WTC11 (cell line): ENCODE measurements around the gene OSM. TPM values are rescaled to one million over a fixed set of nuclear protein-coding genes. Genes with fewer than 3 reads are reported as not detected.

Experiments used
- ATAC-seq: fragments of 200-7000 bp; cut with Tn5 transposase; 2 replicates; pipeline ENCODE4 v1.10.0; 2021; ENCODE audit warnings: mild to moderate bottlenecking, moderate library complexity
- CTCF ChIA-PET: fragments of 300-600 bp; sonication (Branson Sonifier 250); formaldehyde crosslinking; loops from one replicate; lab custom pipeline; 2021; ENCODE audit warnings: antibody characterized with exemption; lab: Charles Lee
- POLR2A ChIA-PET: fragments of 350-600 bp; sonication (Branson Sonifier 250); formaldehyde crosslinking; loops from one replicate; lab custom pipeline; 2021; ENCODE audit warnings: antibody characterized with exemption; lab: Charles Lee
- DNase-seq: peaks from one replicate; pipeline ENCODE4 v3.0.0; 2021; ENCODE audit warnings: low spot score
- H3K27ac Mint-ChIP-seq: 2 replicates; pipeline ENCODE4 v1.8.0; 2021; ENCODE audit warnings: mixed read lengths
- H3K27me3 Mint-ChIP-seq: 2 replicates; pipeline ENCODE4 v1.8.0; 2021; ENCODE audit warnings: low read depth, mild to moderate bottlenecking, moderate library complexity, mixed read lengths
- H3K36me3 Mint-ChIP-seq: 2 replicates; pipeline ENCODE4 v1.8.0; 2021; ENCODE audit warnings: mixed read lengths
- H3K4me1 Mint-ChIP-seq: 2 replicates; pipeline ENCODE4 v1.8.0; 2022; ENCODE audit warnings: mixed read lengths
- H3K4me3 Mint-ChIP-seq: 2 replicates; pipeline ENCODE4 v1.8.0; 2021; ENCODE audit warnings: mild to moderate bottlenecking, moderate library complexity, mixed read lengths
- H3K9me3 Mint-ChIP-seq: 2 replicates; pipeline ENCODE4 v1.8.0; 2021; ENCODE audit warnings: mixed read lengths
- ELF4 ChIP-seq: sonication (generic); formaldehyde crosslinking; IDR thresholded peaks from 2 replicates; pipeline ENCODE4 v1.8.1; 2022; ENCODE audit warnings: low read depth, mild to moderate bottlenecking, moderate library complexity, missing genetic modification reagents
- EMX1 ChIP-seq: fragments of 250-450 bp; sonication (Bioruptor Pico); IDR thresholded peaks from 2 replicates; pipeline ENCODE4 v1.8.0; 2021; ENCODE audit warnings: mild to moderate bottlenecking
- FOXJ3 ChIP-seq: sonication (generic); formaldehyde crosslinking; IDR thresholded peaks from 2 replicates; pipeline ENCODE4 v1.9.0; 2021; ENCODE audit warnings: missing genetic modification reagents, mild to moderate bottlenecking, borderline replicate concordance
- FOXK1 ChIP-seq: sonication (generic); formaldehyde crosslinking; IDR thresholded peaks from 2 replicates; pipeline ENCODE4 v1.8.0; 2022; ENCODE audit warnings: mild to moderate bottlenecking, moderate library complexity, missing genetic modification reagents
- GRHL2 ChIP-seq: fragments of 250-450 bp; sonication (Bioruptor Pico); IDR thresholded peaks from 2 replicates; pipeline ENCODE4 v1.8.0; 2022; ENCODE audit warnings: mild to moderate bottlenecking, moderate library complexity; ENCODE audit not compliant: insufficient replicate concordance, severe bottlenecking
- GTF2I ChIP-seq: fragments of 250-450 bp; sonication (Bioruptor Pico); conservative IDR thresholded peaks from 2 replicates; pipeline ENCODE4 v1.4.0; 2021; ENCODE audit warnings: mild to moderate bottlenecking
- HMGA2 ChIP-seq: fragments of 250-450 bp; sonication (Bioruptor Pico); IDR thresholded peaks from 2 replicates; pipeline ENCODE4 v1.4.0; 2021; ENCODE audit warnings: mild to moderate bottlenecking, moderate library complexity
- MYBL2 ChIP-seq: sonication (generic); formaldehyde crosslinking; IDR thresholded peaks from 2 replicates; pipeline ENCODE4 v1.8.1; 2023; ENCODE audit warnings: mild to moderate bottlenecking, moderate library complexity, missing genetic modification reagents
- NFYB ChIP-seq: sonication (generic); formaldehyde crosslinking; conservative IDR thresholded peaks from 2 replicates; pipeline ENCODE4 v1.8.0; 2022; ENCODE audit warnings: low read depth, missing genetic modification reagents
- RORB ChIP-seq: fragments of 250-450 bp; sonication (Bioruptor Pico); IDR thresholded peaks from 2 replicates; pipeline ENCODE4 v1.9.0; 2021; ENCODE audit warnings: mild to moderate bottlenecking
- SMAD3 ChIP-seq: sonication (generic); formaldehyde crosslinking; IDR thresholded peaks from 2 replicates; pipeline ENCODE4 v1.8.0; 2022; ENCODE audit warnings: missing genetic modification reagents, mild to moderate bottlenecking, borderline replicate concordance
- SMAD4 ChIP-seq: sonication (generic); formaldehyde crosslinking; IDR thresholded peaks from 2 replicates; pipeline ENCODE4 v1.8.0; 2022; ENCODE audit warnings: mild to moderate bottlenecking, missing genetic modification reagents
- ZBTB21 ChIP-seq: sonication (generic); formaldehyde crosslinking; IDR thresholded peaks from 2 replicates; pipeline ENCODE4 v1.8.1; 2023; ENCODE audit warnings: mild to moderate bottlenecking, missing genetic modification reagents, borderline replicate concordance
- ZNF263 ChIP-seq: sonication (generic); formaldehyde crosslinking; IDR thresholded peaks from 2 replicates; pipeline ENCODE4 v1.8.1; 2022; ENCODE audit warnings: low read depth, mild to moderate bottlenecking, moderate library complexity, missing genetic modification reagents
- total RNA-seq: library from RNA; stranded (reverse); gene quantifications from 3 replicates; pipeline ENCODE4 v1.2.3, GENCODE V29; 2021
- TF ChIP-seq, protein P1 (sequence below): sonication (generic); formaldehyde crosslinking; IDR thresholded peaks from 2 replicates; pipeline ENCODE4 v1.8.1; 2023; ENCODE audit warnings: mild to moderate bottlenecking, moderate library complexity, missing genetic modification reagents
- TF ChIP-seq, protein P2 (sequence below): fragments of 250-450 bp; sonication (Bioruptor Pico); conservative IDR thresholded peaks from 2 replicates; pipeline ENCODE4 v1.9.0; 2021; ENCODE audit warnings: mild to moderate bottlenecking
- TF ChIP-seq, protein P3 (sequence below): sonication (generic); formaldehyde crosslinking; IDR thresholded peaks from 2 replicates; pipeline ENCODE4 v1.8.0; 2022; ENCODE audit warnings: missing genetic modification reagents

OSM gene
- total RNA-seq, 1 experiment from 2014 or later, result not detected

DNA sequence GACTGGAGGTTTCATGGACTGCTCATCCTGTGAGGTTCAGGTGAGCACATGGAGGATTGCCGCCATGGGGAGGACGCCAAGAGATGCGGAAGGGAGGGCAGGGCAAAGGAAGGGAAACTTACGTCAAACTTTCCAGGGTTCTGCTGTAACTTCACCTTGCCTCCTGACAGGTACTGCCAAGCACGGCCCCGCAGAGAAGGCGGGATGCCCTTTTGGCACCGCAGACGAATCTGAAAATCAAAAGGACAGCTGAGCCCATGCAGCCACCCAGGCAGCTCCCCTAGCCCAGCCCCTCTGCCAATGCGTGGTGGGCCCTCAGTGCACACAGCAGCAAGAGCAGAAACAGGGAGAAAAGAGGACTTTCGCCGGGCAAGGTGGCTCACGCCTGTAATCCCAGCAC, 32.7 kb upstream of the OSM start:
- POLR2A ChIA-PET, result interaction anchor here (0.8 kb wide), 1 partner anchor 9 kb away, joined by 4 read pairs; the partner anchor contains the start of gene CASTOR1
- Mint-ChIP-seq H3K4me3 (no peak overlapping the region), H3K36me3 (no peaks in the 10 kb centered on the region; the same call in 1 of the 2 replicates), H3K27ac (no peak overlapping the region), H3K9me3 (no peaks in the 10 kb centered on the region), H3K27me3 (no peaks in the 10 kb centered on the region), H3K4me1 (no peaks in the 10 kb centered on the region)
- TF ChIP-seq, protein P1, sequence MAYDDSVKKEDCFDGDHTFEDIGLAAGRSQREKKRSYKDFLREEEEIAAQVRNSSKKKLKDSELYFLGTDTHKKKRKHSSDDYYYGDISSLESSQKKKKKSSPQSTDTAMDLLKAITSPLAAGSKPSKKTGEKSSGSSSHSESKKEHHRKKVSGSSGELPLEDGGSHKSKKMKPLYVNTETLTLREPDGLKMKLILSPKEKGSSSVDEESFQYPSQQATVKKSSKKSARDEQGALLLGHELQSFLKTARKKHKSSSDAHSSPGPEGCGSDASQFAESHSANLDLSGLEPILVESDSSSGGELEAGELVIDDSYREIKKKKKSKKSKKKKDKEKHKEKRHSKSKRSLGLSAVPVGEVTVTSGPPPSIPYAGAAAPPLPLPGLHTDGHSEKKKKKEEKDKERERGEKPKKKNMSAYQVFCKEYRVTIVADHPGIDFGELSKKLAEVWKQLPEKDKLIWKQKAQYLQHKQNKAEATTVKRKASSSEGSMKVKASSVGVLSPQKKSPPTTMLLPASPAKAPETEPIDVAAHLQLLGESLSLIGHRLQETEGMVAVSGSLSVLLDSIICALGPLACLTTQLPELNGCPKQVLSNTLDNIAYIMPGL, result no peak
- TF ChIP-seq MYBL2 (CRISPR knock-in tag), result no peak
- no peak for TF ChIP-seq ELF4 (CRISPR knock-in tag)
- no peak for TF ChIP-seq FOXK1 (CRISPR knock-in tag)
- TF ChIP-seq NFYB (CRISPR knock-in tag), result no peak
- no peak for TF ChIP-seq HMGA2 (CRISPR knock-in tag)
- no peak for TF ChIP-seq GRHL2 (CRISPR knock-in tag)
- no peak for TF ChIP-seq ZNF263 (CRISPR knock-in tag)
- CTCF ChIA-PET, result interaction anchor here (1.3 to 7.9 kb wide), 2 partner anchors 10 to 58 kb away, joined by 3 to 57 read pairs; partner anchors contain the start of genes CASTOR1, CCDC157 and SF3A1
- no peak for DNase-seq
- ATAC-seq, result no peak

DNA sequence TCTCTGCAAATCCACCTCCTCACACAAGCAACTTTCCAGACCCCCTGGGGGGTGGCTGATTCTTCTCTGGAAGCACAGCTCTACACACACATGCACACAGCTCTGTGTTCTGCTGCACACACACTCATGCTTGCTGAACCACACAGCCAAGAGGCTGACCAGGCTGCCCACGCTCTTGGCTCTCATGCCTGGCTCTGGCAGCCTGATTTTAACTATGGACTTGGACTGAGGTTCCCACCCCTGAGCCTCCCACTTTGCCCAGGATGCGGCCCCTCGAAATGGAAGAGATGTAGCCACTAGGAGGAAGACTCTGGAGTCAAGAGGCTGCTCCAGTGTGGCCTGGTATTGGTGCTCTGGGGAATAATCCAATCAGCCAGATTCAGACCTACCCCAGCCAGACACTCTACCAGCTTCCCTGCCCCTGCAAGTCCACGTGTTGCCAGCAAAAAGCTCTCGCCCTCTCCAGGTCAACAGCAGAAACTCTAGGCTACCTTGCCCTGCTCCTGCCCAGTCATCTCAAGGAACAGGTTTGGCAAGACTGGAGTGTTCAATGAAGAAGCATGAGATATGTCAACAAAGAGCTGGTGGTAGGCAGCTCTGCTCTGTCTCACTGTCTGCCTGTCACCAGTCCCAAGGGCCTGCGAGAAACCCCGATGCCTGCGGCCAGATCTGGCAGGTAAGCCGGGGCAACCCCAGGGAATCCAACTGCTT, 31.5 kb upstream of the OSM start:
- CTCF ChIA-PET, result interaction anchor here (1.1 to 7.9 kb wide), 3 partner anchors 9 to 35 kb away, joined by 3 to 57 read pairs (median 7); partner anchors contain the start of genes CASTOR1 and TBC1D10A
- DNase-seq (no peak), ATAC-seq (no peak)
- no peaks in the 10 kb centered on the region for H3K4me1 Mint-ChIP-seq
- no peaks in the 10 kb centered on the region; the same call in 1 of the 2 replicates for H3K36me3 Mint-ChIP-seq
- H3K9me3 Mint-ChIP-seq, result no peaks in the 10 kb centered on the region
- H3K27me3 Mint-ChIP-seq, result no peaks in the 10 kb centered on the region
- TF ChIP-seq, protein P2, sequence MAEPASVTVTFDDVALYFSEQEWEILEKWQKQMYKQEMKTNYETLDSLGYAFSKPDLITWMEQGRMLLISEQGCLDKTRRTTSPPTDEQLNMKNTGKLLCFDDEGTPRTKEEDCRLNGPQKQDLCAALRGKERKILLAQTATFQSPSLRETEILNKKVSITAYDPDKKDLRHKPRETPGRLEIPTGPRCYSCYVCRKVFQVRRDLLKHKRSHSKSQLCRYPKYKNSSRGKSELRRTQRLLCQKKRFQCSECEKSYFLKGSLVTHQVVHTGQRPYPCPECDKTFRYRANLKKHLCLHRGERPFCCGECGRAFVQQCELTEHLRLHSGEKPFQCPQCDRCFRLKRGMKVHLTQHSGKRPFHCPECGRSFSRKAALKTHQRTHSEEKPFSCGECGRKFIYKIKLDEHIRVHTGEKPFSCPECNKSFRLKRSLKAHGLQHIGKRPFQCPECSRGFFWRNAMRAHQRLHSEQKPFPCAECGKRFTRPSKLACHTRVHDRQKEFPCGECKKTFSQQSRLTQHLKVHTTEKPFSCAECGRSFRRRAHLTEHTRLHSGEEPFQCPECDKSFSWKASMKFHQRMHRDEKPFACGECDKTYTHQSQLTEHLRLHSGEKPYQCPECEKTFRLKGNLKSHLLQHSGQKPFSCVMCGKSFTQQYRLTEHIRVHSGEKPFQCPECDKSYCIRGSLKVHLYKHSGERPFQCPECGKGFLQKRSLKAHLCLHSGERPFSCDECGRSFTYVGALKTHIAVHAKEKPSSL (CRISPR knock-in tag), result no peak
- no peak for TF ChIP-seq FOXJ3
- TF ChIP-seq EMX1 (CRISPR knock-in tag), result no peak
- TF ChIP-seq SMAD4 (CRISPR knock-in tag), result no peak
- no peak for TF ChIP-seq RORB
- no peak for TF ChIP-seq SMAD3 (CRISPR knock-in tag)
- no peak for TF ChIP-seq GTF2I (CRISPR knock-in tag)
- TF ChIP-seq ZBTB21 (CRISPR knock-in tag), result no peak
- TF ChIP-seq, protein P3, sequence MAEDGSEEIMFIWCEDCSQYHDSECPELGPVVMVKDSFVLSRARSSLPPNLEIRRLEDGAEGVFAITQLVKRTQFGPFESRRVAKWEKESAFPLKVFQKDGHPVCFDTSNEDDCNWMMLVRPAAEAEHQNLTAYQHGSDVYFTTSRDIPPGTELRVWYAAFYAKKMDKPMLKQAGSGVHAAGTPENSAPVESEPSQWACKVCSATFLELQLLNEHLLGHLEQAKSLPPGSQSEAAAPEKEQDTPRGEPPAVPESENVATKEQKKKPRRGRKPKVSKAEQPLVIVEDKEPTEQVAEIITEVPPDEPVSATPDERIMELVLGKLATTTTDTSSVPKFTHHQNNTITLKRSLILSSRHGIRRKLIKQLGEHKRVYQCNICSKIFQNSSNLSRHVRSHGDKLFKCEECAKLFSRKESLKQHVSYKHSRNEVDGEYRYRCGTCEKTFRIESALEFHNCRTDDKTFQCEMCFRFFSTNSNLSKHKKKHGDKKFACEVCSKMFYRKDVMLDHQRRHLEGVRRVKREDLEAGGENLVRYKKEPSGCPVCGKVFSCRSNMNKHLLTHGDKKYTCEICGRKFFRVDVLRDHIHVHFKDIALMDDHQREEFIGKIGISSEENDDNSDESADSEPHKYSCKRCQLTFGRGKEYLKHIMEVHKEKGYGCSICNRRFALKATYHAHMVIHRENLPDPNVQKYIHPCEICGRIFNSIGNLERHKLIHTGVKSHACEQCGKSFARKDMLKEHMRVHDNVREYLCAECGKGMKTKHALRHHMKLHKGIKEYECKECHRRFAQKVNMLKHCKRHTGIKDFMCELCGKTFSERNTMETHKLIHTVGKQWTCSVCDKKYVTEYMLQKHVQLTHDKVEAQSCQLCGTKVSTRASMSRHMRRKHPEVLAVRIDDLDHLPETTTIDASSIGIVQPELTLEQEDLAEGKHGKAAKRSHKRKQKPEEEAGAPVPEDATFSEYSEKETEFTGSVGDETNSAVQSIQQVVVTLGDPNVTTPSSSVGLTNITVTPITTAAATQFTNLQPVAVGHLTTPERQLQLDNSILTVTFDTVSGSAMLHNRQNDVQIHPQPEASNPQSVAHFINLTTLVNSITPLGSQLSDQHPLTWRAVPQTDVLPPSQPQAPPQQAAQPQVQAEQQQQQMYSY (CRISPR knock-in tag), result no peak
- H3K27ac Mint-ChIP-seq, result no peak overlapping the region
- H3K4me3 Mint-ChIP-seq, result no peak overlapping the region
- POLR2A ChIA-PET, result interaction anchor here (0.8 kb wide), 1 partner anchor 8 kb away, joined by 4 read pairs; the partner anchor contains the start of gene CASTOR1
